NCI-H526 treated with DMSO at 0.1 percent for 48 hours (cell line): ENCODE measurements around the gene CTSF.
"Not testable (repeated sequence)": the region's sequence is repeated elsewhere in the genome, so short reads cannot be mapped to it uniquely, and the experiment has no call there.

Experiments
- DNase-seq: peaks from one replicate; lab custom pipeline; 2025; lab: John Stamatoyannopoulos, UW

Gene CTSF

GRCh38 chr11:66559142-66559865, 9.1 kb downstream of the CTSF start:
- no peak for DNase-seq

DNA sequence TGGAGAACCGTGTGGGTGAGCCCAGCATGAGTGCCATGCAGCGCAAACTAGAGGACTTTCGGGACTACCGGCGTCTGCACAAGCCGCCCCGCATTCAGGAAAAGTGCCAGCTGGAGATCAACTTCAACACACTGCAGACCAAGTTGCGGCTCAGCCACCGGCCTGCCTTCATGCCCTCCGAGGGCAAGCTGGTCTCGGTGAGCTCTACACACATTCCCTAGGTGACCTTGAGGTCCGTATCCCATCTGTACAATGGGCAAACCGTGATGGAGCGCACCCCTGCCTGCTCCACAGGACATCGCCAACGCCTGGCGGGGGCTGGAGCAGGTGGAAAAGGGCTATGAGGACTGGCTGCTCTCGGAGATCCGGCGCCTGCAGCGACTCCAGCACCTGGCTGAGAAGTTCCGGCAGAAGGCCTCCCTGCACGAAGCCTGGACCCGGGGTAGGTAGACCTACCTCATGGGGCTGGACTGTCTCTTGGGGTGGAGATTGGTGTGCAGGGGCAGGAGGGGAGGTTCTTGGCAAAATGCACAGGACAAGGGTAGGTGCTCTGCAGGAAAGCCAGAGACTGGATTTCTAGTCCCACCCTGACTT, 10.6 kb downstream of the CTSF start:
- no peak for DNase-seq

DNA sequence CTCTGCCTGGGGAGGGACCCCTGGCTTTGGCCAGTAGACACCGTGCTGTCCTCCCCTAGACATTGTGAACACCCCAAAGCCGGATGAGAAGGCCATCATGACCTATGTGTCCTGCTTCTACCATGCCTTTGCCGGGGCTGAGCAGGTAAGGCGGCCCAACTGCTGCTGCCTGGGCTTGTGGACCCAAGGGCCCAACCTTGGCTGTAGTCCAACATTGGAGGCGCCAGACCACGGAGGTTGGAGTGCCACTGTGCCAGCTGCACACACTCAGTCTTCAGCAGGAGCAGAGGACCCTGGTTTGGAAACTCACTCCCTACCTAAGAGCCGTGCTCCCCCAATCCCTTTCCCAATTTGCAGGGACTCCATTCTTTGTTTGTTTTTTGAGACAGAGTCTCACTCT, 12.3 kb downstream of the CTSF start:
- no peak for DNase-seq

- no peak for DNase-seq
Observed at GRCh38 chr11:66555416-66555815, 13.0 kb downstream of the CTSF start.

GRCh38 chr11:66554602-66555001, 13.8 kb downstream of the CTSF start:
- no peak for DNase-seq

GRCh38 chr11:66550887-66551286, 17.5 kb downstream of the CTSF start:
- no peak for DNase-seq

DNA sequence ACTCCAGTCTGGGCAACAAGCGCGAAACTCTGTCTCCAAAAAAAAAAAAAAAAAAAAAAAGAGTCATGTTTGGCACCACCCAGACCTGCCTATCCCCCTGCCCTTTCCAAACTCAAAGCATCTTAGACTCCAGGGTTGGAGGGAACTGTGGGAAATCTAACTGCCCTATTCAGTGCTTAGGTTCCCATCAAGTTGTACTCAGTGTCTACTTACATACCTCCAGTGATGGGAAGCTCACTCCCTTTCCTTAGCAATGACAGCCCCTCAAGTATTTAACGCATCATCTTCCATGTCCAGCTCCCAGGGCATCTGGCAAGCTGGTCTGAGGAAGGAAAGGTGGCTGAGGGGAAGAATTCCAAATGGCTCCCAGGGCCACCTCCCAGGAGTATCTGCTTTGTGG, 18.7 kb downstream of the CTSF start:
- no peak for DNase-seq

DNA sequence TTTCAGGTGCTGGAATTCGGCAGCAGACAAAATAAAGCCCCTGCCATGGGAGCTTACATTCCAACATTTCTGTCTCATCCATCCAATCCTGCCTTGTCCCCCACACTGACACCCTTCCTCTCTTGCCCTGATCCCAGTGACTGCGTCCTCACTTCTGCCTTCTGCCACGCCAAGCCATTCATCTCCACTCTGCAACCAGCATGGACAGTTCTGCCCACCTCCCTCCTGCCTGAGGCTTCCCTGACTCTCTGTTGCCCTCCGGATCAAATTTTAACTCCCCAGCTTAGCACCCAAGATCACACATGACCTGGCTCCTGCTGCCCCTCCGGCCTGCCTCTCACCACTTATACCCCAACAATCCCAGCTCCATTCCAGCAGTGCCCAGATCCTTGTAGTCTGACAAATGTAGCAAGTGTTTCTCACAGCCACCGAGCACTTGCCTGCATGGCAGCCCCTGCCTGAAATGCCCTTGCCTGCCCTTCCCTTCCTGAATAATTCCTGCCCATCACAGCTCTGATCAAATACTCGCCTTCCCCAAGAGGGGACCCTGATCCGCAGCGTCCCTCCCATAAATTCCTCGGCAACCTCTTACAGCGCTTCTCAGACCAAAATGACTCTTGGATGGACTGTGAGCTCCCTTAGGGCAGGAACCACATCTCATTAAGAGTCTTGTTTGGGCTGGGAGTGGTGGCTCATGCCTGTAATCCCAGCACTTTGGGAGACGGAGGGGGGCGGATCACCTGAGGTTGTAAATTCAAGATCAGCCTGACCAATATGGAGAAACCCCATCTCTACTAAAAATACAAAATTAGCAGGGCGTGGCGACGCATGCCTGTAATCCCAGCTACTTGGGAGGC, 19.4 kb downstream of the CTSF start:
- no peak for DNase-seq

DNA sequence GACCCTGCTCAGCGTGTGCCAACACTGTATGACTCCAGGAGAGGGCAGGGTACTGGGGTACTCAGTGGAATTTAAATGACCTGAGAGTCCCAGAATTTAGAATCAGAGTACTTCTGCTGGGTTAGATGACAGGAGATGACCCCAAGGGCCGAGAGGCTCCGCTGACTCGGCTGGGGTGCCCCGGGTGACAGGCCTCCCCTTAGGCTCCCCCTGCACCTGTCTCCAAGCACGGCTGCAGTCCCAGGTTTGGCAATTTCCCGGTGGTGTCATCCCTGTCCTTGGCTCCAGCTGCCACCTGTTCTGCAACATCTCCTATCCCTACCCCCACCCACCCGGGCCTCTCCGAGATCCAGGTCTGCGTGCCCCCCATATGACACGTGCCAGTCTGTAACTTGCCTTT, 20.4 kb downstream of the CTSF start:
- no peak for DNase-seq

DNA sequence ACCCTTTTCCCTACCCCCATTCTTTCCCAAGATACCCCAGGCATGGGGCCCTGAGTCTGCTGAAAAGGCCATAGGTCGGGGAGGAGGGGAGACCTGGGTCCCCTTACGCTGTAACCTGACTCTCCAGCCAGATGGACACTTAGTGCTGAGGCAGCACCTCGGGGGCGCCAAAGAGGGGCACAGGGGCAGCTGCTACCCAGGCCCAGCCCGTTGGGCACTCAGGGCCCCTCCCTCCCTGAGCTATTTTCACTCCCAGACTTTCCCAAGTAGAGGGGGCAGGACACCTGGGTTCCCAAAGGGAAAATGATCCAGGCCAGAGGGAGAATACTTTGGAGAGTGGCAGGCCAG, 20.8 kb downstream of the CTSF start:
- no peak for DNase-seq

- DNase-seq = no peak
Observed at GRCh38 chr11:66546966-66547661, 21.3 kb downstream of the CTSF start.

GRCh38 chr11:66546368-66546965, 21.9 kb downstream of the CTSF start, which contains the start of gene ACTN3:
TSS of gene ACTN3 (plus strand) at chr11:66546903. CDS start at chr11:66546938, 35 bp downstream.
- no peak for DNase-seq

GRCh38 chr11:66545701-66546367, 22.6 kb downstream of the CTSF start, which contains the start of gene ZDHHC24:
TSS of gene ZDHHC24 (minus strand) at chr11:66546048. CDS start at chr11:66546003, 45 bp downstream.
- DNase-seq = peak; percentile 93

DNA sequence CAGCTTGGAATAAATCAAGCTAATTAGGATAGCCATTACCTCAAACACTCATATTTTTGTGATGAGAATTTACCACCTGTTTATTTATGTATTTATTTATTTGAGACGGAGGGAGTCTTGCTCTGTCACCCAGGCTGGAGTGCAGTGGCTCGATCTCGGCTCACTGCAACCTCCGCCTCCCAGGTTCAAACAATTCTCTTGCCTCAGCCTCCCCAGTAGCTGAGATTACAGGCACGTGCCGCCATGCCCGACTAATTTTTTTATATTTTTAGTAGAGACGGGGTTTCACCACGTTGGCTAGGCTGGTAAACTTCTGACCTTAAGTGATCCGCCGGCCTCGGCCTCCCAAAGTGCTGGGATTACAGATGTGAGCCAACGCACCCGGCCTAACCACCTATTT, 23.5 kb downstream of the CTSF start:
- DNase-seq = not testable (repeated sequence)

- peak; percentile 24 for DNase-seq
Observed at GRCh38 chr11:66543263-66544107, 24.9 kb downstream of the CTSF start.

DNA sequence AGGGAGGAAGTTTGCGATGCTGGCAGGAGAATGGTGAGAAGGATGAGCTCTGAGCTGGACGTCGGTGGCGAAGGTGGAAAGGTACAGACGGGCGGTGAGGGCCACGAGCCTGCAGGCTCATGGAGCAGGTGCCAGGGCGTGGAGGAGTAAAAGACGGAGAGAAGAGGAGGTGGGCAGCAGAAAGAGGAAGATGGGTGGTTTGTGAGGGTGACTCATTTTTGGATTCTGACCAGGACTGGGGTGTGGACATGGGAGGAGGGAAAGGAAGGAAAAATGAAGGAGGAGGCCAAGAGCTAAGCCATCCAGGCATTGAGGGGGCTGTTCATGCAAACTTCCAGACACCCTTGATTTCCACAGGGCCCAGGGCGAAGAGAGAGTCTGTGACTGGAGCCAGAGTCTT, 26.0 kb downstream of the CTSF start:
- DNase-seq = no peak

GRCh38 chr11:66541892-66542291, 26.5 kb downstream of the CTSF start:
- no peak for DNase-seq

DNA sequence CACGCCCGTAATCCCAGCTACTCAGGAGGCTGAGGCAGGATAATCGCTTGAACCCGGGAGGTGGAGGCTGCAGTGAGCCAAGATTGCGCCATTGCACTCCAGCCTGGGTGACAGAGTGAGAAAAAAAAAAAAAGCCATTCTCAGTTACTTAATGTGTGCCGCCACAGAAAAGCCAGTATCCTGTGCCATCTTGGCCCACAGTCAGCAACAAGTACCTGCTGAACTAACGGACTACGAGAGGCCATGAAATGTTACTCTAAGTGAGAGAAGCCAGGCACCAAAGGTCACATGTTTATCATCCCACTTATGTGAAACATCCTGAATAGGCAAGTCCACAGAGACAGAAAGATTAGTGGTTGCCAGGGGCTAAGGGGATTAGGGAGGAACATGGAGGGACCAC, 27.8 kb downstream of the CTSF start:
- DNase-seq = not testable (repeated sequence)

DNA sequence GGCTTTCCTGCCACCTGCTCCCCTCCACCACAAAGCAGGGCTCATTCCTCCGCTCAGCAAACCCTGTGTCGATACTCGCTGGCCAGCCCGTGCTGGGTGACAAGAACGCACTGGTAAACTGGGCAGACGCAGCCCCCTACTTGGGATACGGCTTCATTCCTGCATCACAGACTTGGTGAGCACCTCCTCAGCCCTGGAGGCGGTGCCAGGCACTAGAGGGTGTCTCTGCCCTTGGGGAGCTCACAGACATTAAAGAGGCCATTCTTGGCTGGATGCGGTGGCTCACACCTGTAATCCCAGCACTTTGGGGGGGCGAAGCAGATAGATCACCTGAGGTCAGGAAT, 28.6 kb downstream of the CTSF start:
- no peak for DNase-seq

DNA sequence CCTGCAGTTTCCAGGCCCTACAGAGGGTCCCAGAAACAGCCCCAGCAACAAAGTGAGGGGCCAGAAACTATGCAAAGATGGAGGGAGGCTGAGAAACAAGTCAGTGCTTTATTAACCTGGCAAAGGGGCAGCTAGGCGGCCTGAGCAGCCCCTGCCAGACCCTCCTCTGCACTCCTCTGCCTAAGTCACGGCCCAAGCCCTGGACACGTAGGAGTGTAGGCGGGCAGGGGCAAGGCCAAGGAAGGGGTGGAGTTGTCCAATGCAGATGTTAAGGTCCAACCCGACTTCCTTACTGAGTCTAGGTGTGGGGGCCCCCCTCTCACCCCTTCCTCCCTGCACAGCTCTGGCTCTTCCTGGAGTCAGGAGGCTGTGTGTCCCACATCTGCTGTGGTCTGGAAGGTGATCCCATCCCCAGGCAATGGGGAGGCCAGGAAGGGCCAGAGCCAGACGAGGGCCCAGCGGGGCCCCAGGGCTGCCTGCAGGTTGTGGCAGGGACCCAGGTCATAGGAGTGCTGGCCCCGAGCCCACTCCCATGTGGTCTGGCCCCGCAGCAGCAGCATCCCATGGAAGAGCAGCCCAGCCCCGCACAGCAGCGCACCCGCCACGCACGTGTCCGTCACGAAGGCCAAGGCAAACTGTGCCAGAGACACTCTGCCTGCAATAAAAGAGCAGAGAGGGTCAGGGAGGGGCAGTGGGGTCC, 29.1 kb downstream of the CTSF start:
- DNase-seq = no peak
